NCI-H446 (cell line): ENCODE data around the gene VWA3B.
A peak's percentile ranks its signal among the peaks of the same experiment; 100 is the strongest.
"Not testable (repeated sequence)": the region's sequence is repeated elsewhere in the genome, so short reads cannot be mapped to it uniquely, and the experiment has no call there.

Experiments
- DNase-seq, 2 experiments: peaks; one replicate each; lab custom pipeline; 2025; lab: John Stamatoyannopoulos, UW

Gene VWA3B

DNA sequence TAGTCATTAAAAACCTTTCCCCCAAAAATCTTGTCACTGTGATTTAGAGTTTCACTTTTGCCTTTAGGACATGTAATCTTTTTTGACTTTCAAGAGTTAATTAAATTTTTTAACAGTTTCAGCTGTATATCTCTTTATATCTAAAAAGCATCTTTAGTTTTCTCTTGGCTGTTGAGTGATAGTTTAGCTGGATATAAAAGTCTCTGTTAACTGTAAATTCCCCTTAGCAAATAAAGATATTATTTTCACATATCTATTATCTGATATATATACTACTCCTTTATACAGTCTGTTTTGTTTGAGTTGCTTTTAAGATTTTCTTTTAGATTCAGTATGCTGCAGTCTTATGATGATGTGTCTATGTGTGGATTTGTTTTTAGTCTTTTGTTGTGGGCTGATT, 160.4 kb downstream of the VWA3B start:
- DNase-seq, result no peak

GRCh38 chr2:98252038-98252773, 165.2 kb downstream of the VWA3B start:
- no peak for DNase-seq

- DNase-seq, result no peak
These were observed 166.6 kb downstream of the VWA3B start for GRCh38 chr2:98253461-98254070.

- DNase-seq, result no peak
These were observed 167.6 kb downstream of the VWA3B start for GRCh38 chr2:98254504-98255059.

DNA sequence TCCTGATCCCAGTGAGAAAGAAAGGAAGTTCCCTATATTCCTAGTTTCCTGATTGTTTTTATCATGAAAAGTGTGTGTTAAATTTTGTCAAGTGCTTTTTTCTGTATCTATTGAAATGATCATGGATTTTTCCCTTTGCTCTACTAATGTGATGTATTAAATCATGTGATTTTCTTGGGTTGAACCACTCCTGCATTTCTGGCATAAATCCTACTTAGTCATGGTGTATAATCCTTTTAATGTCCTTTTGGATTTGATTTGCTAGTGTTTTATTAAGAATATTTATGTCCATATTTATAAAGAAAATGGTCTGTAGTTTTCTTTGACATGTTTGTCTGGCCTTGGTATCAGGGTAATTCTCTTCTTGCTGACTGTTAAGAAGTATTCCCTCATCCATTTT, 171.9 kb downstream of the VWA3B start:
- no peak for DNase-seq

DNA sequence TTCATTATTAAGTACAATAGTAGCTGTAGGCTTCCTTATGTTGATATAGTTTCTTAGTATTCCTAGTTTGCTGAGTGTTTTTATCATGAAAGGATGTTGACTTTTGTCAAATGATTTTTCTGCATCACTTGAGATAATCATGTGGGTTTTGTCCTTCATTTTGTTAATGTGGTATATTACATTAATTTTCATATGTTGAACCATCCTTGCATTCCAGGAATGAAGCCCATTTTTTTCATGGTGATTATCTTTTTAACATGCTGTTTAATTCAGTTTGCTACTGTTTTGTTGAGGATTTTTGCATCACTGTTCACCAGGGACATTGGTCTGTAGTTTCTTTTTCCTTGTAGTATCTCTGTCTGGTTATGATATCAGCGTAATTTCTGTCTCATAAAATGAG, 176.4 kb downstream of the VWA3B start:
- DNase-seq, result no peak

DNA sequence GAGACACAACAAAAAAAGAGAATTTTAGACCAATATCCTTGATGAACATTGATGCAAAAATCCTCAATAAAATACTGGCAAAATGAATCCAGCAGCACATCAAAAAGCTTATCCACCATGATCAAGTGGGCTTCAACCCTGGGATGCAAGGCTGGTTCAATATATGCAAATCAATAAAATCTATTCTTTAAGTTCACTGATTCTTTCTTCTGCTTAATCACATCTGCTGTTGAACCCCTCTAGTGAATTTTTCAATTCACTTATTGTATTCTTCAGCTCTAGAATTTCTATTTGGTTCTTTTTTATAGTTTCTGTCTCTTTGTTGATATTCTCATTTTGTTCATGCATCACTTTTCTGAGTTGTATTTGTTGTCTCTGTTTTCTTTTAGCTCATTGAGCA, 181.3 kb downstream of the VWA3B start:
- DNase-seq, result not testable (repeated sequence)

DNA sequence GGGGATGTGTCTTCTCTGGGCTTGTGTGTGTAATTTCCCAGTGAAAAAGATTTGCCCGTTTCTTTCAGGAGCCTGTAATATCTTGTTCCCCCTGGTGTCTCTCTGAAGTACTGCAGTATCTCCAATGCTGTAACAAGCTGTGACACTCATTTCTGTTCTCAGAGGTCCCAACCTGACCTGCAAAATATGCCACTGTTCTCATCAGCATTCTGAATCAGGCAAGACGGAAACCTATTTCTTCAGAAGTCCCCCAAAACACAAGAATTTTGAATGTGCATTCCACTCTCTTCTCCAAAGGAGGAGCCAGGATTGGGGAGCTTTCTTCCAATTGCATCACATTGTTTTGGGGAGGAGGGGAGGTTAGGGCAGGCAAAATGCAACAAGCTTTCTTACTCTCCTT, 182.3 kb downstream of the VWA3B start:
- peak; percentile 22 to 23 for DNase-seq

GRCh38 chr2:98269830-98270229, 182.9 kb downstream of the VWA3B start:
- no peak for DNase-seq

DNA sequence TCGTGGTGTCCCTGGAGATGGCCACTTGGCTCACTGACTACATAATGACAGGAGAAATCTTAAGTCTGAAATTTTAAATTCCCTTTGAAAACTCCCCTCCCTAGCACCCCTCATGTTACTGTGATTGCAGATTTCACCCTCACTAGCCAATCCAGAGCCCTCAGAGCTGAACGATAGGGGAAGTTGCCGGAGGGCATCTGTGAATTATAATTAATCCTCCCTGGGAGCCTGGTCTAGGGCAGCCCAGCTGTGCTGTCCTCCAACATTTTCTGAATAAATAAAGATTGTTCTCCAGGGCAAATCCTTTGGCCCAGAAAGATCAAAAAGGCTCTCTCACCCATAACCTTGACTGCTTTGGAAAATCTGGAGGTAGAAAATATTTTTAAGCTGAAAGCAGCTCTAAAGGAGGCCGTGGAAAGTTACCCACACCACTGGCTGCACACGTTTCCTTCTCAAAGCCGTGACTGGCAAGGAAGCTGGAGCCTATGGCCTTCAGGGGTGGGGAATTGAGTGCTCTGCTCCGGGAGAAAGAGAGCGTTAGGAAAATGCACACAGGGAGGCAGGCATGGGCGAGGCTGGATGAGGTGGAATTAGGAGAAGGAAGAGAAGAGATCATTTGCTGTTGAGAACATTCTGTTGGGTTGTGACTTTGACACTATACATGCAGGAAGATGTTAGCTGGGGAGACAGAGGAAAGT, 190.3 kb downstream of the VWA3B start:
- no peak for DNase-seq

DNA sequence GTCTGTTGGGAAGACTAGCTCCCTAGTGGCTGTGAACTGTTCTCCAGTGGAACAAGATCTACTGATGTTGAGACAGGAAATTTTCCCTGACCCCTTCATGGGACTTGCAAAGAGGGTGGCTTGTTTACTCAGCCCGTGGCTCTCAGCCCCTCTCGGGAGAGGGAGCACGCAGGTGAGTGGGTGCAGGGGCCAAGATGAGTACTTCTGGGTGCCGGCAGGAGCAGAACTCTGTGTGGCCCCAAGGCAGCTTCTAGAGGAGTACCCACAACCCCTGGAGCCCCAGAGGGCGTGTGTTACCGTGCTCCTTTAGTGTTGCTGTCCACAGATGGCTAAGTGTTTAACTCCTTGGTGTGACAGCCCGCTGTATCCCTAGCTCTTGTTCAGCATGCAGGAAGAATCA, 191.1 kb downstream of the VWA3B start:
- no peak for DNase-seq

- no peak for DNase-seq
These were observed 193.6 kb downstream of the VWA3B start for GRCh38 chr2:98280376-98281102.

DNA sequence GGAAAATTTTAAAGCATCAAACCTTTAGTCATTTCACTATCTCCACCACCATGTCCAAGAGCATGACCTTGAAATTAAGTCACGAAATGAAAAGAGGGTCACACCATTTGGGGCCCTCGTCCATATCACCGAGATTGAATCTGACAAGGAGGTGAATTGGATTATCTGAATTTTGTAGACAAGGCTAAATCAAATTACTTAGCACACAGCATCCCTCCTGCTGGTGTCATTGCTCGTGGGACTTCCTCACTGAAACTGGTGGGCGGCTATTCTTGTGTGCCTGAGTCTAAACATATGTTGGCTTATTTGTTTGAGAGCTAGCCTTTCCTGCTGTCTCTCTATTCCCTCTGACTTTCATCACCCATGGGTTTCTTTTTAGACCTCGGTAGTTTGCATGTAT, 194.6 kb downstream of the VWA3B start:
- no peak for DNase-seq

GRCh38 chr2:98282109-98282508, 195.1 kb downstream of the VWA3B start:
- DNase-seq, result no peak

DNA sequence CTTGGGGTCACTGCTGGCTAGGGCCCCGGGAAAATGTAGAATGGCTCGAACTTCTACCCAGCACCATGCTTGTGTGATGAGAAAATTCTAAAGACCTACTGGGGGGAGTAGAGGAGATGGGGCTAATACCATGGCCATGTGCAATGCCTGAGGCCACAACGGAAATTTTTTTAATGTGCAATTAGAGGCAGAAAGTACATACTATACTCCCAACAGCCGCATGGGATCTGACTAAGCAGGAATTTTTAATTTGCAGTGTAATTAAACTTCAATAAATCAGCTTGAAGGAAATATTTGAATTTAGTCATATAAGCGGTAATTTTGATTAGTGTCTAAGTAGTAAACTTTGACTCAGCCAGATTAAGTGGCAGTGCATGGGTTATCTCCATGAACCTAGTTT, 206.1 kb downstream of the VWA3B start:
- DNase-seq, result no peak

DNA sequence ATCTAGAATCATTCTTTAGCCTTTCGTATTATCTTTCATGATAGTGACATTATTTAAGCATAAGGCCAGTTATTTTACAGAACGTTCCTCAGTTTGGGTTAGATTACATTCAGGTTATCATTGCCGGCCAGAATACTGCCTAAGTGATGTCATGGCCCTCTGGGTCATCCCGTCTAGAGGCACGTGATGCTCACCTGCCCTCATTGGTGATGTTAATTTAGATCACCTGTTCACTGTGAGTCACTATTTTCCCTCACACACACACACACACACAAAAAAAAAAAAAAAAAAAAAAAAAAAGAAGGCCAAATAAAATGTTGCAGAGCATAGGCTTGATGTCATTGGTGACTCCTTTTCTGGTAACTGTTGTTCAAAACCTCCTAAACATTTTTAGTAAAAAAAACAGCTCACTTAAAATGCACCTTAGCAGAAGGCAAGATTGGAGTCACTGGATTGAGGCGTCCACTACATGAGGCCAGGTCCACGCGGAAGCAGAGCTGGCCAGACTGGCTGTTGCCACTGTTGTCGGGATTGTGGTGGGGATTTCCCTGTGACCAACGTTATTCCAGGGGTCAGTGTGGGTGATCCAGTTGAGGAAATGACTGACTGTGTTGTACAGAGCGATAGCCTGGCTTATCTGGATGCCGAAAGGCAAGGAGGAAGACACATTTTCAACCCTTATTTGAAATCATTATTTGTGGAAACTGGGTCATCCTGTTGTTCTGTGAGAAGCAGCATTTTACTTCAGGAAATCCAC, 207.1 kb downstream of the VWA3B start:
- no peak for DNase-seq

DNA sequence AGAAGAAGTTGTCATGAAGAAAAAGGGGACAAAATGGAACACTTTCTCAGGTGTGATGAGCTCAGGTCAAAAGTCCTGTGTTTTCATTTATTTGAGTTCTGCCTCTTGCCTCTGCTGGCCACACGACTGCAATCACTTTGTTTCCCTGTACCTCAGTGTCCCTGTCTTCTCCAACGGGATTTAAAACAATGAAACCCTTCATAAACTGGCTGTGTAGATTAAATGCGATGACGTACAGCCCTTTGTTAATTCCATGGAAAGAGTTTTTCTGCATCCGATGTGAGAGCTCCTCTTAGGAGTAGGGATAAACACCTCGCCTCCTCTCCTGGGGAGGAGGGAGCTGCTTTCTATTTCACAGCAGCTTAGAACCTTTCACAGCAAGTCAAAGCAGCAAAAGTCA, 207.7 kb downstream of the VWA3B start:
- no peak for DNase-seq

- no peak for DNase-seq
These were observed 208.3 kb downstream of the VWA3B start for GRCh38 chr2:98295275-98295674.

GRCh38 chr2:98295721-98296414, 208.9 kb downstream of the VWA3B start:
- DNase-seq, result no peak

- DNase-seq, result no peak
These were observed 209.5 kb downstream of the VWA3B start for GRCh38 chr2:98296440-98296839.
